Endothelial cell of umbilical vein (primary cell): ENCODE measurements around the gene LHX6. TPM values are rescaled to one million over a fixed set of nuclear protein-coding genes. Genes with fewer than 3 reads are reported as not detected.

ENCODE experiments used
- BruUV-seq: library from RNA; stranded (reverse); fragments of 400-500 nt; replicated peaks from 2 replicates; lab custom pipeline; 2021; lab: Mats Ljungman, UMichigan
- CTCF ChIA-PET: fragments of 300-600, 350-600 bp; sonication (Branson Sonifier 250); formaldehyde crosslinking; loops from one replicate; lab custom pipeline; 2021; ENCODE audit warnings: antibody characterized with exemption, inconsistent platforms; lab: Charles Lee
- POLR2A ChIA-PET: fragments of 300-600, 350-600 bp; sonication (Branson Sonifier 250); formaldehyde crosslinking; loops from one replicate; lab custom pipeline; 2021; ENCODE audit warnings: antibody characterized with exemption, inconsistent platforms; lab: Charles Lee
- DNase-seq: peaks from one replicate; pipeline ENCODE4 v3.0.0-alpha.2; 2011; ENCODE audit warnings: low read depth, low spot score
- FAIRE-seq: peaks from 2 replicates; lab custom pipeline; 2011; peaks lifted over from hg19 to GRCh38; lab: Jason Lieb, UNC
- H2AFZ ChIP-seq: 2 replicates; pipeline ENCODE4 v1.6.0; 2012; ENCODE audit warnings: low read depth, low read length, control low read depth, inconsistent platforms
- H3K27ac ChIP-seq: 2 replicates; pipeline ENCODE4 v1.5.1; 2011; ENCODE audit warnings: low read depth, mild to moderate bottlenecking, control low read depth, low read length, moderate library complexity; ENCODE audit not compliant: insufficient read depth
- H3K27me3 ChIP-seq, 2 experiments: 2 replicates each; pipeline versions ENCODE4 v1.6.0 to v1.6.1; 2011; ENCODE audit warnings: low read length in 2 of 2, mixed read lengths in 1 of 2; ENCODE audit not compliant: control insufficient read depth in 2 of 2, insufficient read depth in 2 of 2
- H3K36me3 ChIP-seq, 2 experiments: 2 replicates in 1 of 2; 3 replicates in 1 of 2; pipeline ENCODE4 v1.5.1; 2011; ENCODE audit warnings: low read length in 2 of 2, mild to moderate bottlenecking in 1 of 2, moderate library complexity in 1 of 2; ENCODE audit not compliant: control insufficient read depth in 2 of 2, insufficient read depth in 2 of 2; ENCODE audit errors: extremely low read depth in 1 of 2
- H3K4me1 ChIP-seq: 3 replicates; pipeline ENCODE4 v1.5.1; 2011; ENCODE audit warnings: mild to moderate bottlenecking, low read length; ENCODE audit not compliant: control insufficient read depth, insufficient read depth; ENCODE audit errors: extremely low read depth
- H3K4me2 ChIP-seq: 2 replicates; pipeline ENCODE4 v1.6.1; 2011; ENCODE audit warnings: low read length, control low read depth, mixed read lengths; ENCODE audit not compliant: insufficient read depth
- H3K4me3 ChIP-seq, 3 experiments: fragments of 200-600 bp in 1 of 3; sonication (generic), shearing (Covaris generic) in 1 of 3; replicated peaks in 1 of 3; 2 replicates each; pipeline ENCODE4 v1.5.1; 2011 to 2016; ENCODE audit warnings: control low read depth in 3 of 3, low read length in 3 of 3, mild to moderate bottlenecking in 2 of 3, inconsistent platforms in 1 of 3, low read depth in 1 of 3, moderate library complexity in 1 of 3; ENCODE audit not compliant: insufficient read depth in 1 of 3
- H3K79me2 ChIP-seq: 2 replicates; pipeline ENCODE4 v1.6.0; 2012; ENCODE audit warnings: low read length, inconsistent platforms; ENCODE audit not compliant: control insufficient read depth, insufficient read depth
- H3K9ac ChIP-seq: replicated peaks from 2 replicates; pipeline ENCODE3; 2011; ENCODE audit warnings: low read length, control low read depth; ENCODE audit not compliant: insufficient read depth; ENCODE audit errors: extremely low read depth
- H3K9me1 ChIP-seq: replicated peaks from 3 replicates; pipeline ENCODE4 v1.6.0; 2011; ENCODE audit warnings: mild to moderate bottlenecking, low read length; ENCODE audit not compliant: control insufficient read depth, insufficient read depth; ENCODE audit errors: extremely low read depth
- H3K9me3 ChIP-seq: replicated peaks from 2 replicates; pipeline ENCODE4 v1.5.1; 2012; ENCODE audit warnings: low read length, inconsistent platforms; ENCODE audit not compliant: control insufficient read depth, insufficient read depth
- H4K20me1 ChIP-seq: replicated peaks from 2 replicates; pipeline ENCODE3; 2011; ENCODE audit warnings: mild to moderate bottlenecking, low read length; ENCODE audit not compliant: control insufficient read depth, insufficient read depth; ENCODE audit errors: extremely low read depth
- CTCF ChIP-seq, 2 donors: IDR thresholded peaks; 1 replicate in 1 of 2; 2 replicates in 1 of 2; pipeline ENCODE4 v1.5.1; 2011; ENCODE audit warnings: low read length in 2 of 2, mild to moderate bottlenecking in 2 of 2, moderate library complexity in 2 of 2, control low read depth in 1 of 2, inconsistent platforms in 1 of 2, low read depth in 1 of 2; ENCODE audit not compliant: insufficient read depth in 1 of 2; ENCODE audit errors: extremely low read depth in 1 of 2
- EZH2 ChIP-seq: IDR thresholded peaks from 2 replicates; pipeline ENCODE4 v1.6.1; 2012; ENCODE audit warnings: borderline replicate concordance, low read depth, mild to moderate bottlenecking, moderate library complexity, low read length, inconsistent platforms; ENCODE audit not compliant: severe bottlenecking
- FOS ChIP-seq: IDR thresholded peaks from 2 replicates; pipeline ENCODE4 v1.6.1; 2011; ENCODE audit warnings: mild to moderate bottlenecking, low read length, moderate library complexity, borderline replicate concordance; ENCODE audit not compliant: insufficient read depth
- GATA2 ChIP-seq: IDR thresholded peaks from 2 replicates; pipeline ENCODE4 v1.7.0; 2011; ENCODE audit warnings: low read depth, mild to moderate bottlenecking, moderate library complexity, mixed read lengths, low read length; ENCODE audit not compliant: insufficient read length, insufficient read depth
- JUN ChIP-seq: IDR thresholded peaks from 2 replicates; pipeline ENCODE4 v1.6.1; 2011; ENCODE audit warnings: borderline replicate concordance, low read depth; ENCODE audit not compliant: insufficient read length, insufficient read depth
- MAX ChIP-seq: IDR thresholded peaks from 2 replicates; pipeline ENCODE4 v1.6.1; 2011; ENCODE audit not compliant: insufficient read depth, insufficient read length
- MYC ChIP-seq: IDR thresholded peaks from one replicate; pipeline ENCODE4 v1.6.1; 2011; ENCODE audit warnings: mild to moderate bottlenecking, low read depth, low read length
- POLR2A ChIP-seq: IDR thresholded peaks from 2 replicates; pipeline ENCODE4 v1.6.1; 2012; ENCODE audit warnings: low read depth, mild to moderate bottlenecking, control low read depth, low read length
- POLR2AphosphoS5 ChIP-seq: IDR thresholded peaks from 2 replicates; pipeline ENCODE4 v1.6.1; 2012; ENCODE audit warnings: low read depth, mild to moderate bottlenecking, control low read depth, low read length, moderate library complexity; ENCODE audit not compliant: insufficient read depth
- dilution Hi-C: fragments of 300-500 bp; cut with MboI; formaldehyde crosslinking; loops from one replicate; pipeline ENCODE4 v1.15.0; 2019; ENCODE audit warnings: low sequenced_read_pairs; ENCODE audit not compliant: extremely low pct_ligation_motif_present
- intact Hi-C: fragments of 100-400 bp; cut with micrococcal nuclease; formaldehyde crosslinking; loops from one replicate; pipeline ENCODE4 v1.10.0; 2022
- polyA plus RNA-seq, 4 experiments: library from polyadenylated mRNA; depleted of rRNA in 3 of 4; stranded (reverse) in 3 of 4; unstranded in 1 of 4; fragments of >200 nt; gene quantifications; 2 replicates each; pipeline versions ENCODE4 v1.2.1 to v1.2.3, GENCODE V29; 2011 to 2012; ENCODE audit warnings: missing spikeins in 1 of 4
- total RNA-seq: library from RNA; stranded (reverse); gene quantifications from 2 replicates; pipeline ENCODE4 v1.2.3, GENCODE V29; 2021

The LHX6 gene
- total and polyA plus RNA-seq, 2 donors (not counting 3 experiments of a cell fraction or from before 2014, with no cell fraction given): 2.4 to 18.4 TPM

GRCh38 chr9:122191584-122191983, 37.2 kb downstream of the LHX6 start:
- H4K20me1 ChIP-seq: no peaks in the 10 kb centered on the region
- H3K4me1 ChIP-seq: no peaks in the 10 kb centered on the region
- no peaks in the 10 kb centered on the region for H3K79me2 ChIP-seq
- no peaks in the 10 kb centered on the region for H3K9me3 ChIP-seq
- H3K4me3 ChIP-seq: no peak overlapping the region
- no peak overlapping the region for H3K9ac ChIP-seq
- H3K27ac ChIP-seq: no peak overlapping the region
- no peak for DNase-seq
- no TSS peak for BruUV-seq
- no peaks in the 10 kb centered on the region for H3K36me3 ChIP-seq
- CTCF ChIA-PET: interaction anchor here (1.1 to 2.5 kb wide), 7 partner anchors 9 to 159 kb away, joined by 3 to 10 read pairs (median 6); no protein-coding TSS in a partner anchor
- dilution Hi-C loops: no loop called here
- H2AFZ ChIP-seq: no peak overlapping the region
- POLR2A ChIA-PET: no interaction called here
- no peaks in the 10 kb centered on the region for H3K27me3 ChIP-seq
- H3K9me1 ChIP-seq: no peaks in the 10 kb centered on the region
- FAIRE-seq: no peak
- intact Hi-C loops: no loop called here
- no peak overlapping the region for H3K4me2 ChIP-seq
- TF ChIP-seq POLR2AphosphoS5: no peak
- no peak for TF ChIP-seq MAX
- no peak for TF ChIP-seq POLR2A
- no peak for TF ChIP-seq EZH2
- no peak for TF ChIP-seq FOS
- TF ChIP-seq JUN: no peak
- no peak for TF ChIP-seq GATA2
- TF ChIP-seq MYC: no peak
- TF ChIP-seq CTCF (IDR thresholded peaks at IDR 0.05; ENCODE audit: extremely low read depth in 1 of 2, insufficient read depth in 1 of 2, low read depth in 1 of 2, low read length in 2 of 2): no peak
